Measurements from ENCODE around the gene DNAJC3. TPM values are rescaled to one million over a fixed set of nuclear protein-coding genes. Genes with fewer than 3 reads are reported as not detected.

DNAJC3 gene
- total RNA-seq, 1 experiment from 2014 or later, result 21.2 TPM

DNA sequence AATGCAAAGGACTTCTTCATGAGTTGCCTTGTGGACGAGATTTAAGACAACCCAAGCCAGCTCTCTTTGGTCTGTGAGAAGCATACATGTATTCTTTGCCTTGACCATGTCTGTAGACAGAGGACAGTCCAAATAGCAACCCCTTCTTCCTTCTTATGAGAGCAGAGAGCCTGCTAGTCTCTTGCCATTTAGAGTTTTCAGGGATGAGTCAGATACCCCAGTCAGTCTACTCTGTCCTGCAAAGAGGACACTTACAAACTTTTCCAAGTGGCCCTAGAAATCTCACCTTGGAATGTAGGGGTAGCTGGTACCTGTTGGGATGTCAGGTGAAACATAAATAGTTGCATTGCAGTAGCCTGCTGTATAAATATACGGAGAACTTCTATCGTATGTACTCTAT is 36.7 kb downstream of the DNAJC3 start:
- Histone ChIP-seq H2BK20ac (ENCODE audit: low read depth, low read length, poor library complexity, severe bottlenecking) (no peak overlapping the region), H4K5ac (ENCODE audit: insufficient read length, low read depth, low read length) (no peak overlapping the region), H2BK12ac (ENCODE audit: insufficient read length, low read depth, low read length) (no peak overlapping the region), H4K91ac (ENCODE audit: insufficient read length, low read depth, low read length) (no peak overlapping the region), H3K56ac (ENCODE audit: insufficient read length, low read depth, low read length) (no peak overlapping the region), H3K23ac (ENCODE audit: insufficient read length, low read depth, low read length) (no peak overlapping the region), H3K23me2 (ENCODE audit: insufficient read length, low read depth, low read length, poor library complexity, severe bottlenecking) (no peaks in the 10 kb centered on the region), H3K9ac (ENCODE audit: extremely low read depth, insufficient read length, low read length) (no peak overlapping the region), H3K4me2 (ENCODE audit: insufficient read depth, insufficient read length, low read length) (no peak overlapping the region), H3K79me1 (ENCODE audit: insufficient read depth, low read depth, low read length, poor library complexity, severe bottlenecking) (no peaks in the 10 kb centered on the region), H4K20me1 (ENCODE audit: control insufficient read depth, insufficient read depth, insufficient read length) (no peaks in the 10 kb centered on the region), H2AK5ac (ENCODE audit: insufficient read length, low read length) (no peak overlapping the region), H4K8ac (replicated peaks; ENCODE audit: insufficient read length, low read depth, low read length) (no peak overlapping the region), H2AFZ (ENCODE audit: low read length) (no peak overlapping the region), H2BK15ac (ENCODE audit: low read depth, low read length) (no peak overlapping the region), H2BK5ac (ENCODE audit: insufficient read length, low read length) (no peak overlapping the region), H3K9me3 (ENCODE audit: control insufficient read depth, low read depth, low read length) (no peaks in the 10 kb centered on the region), H3K27ac (ENCODE audit: insufficient read length, low read depth, low read length) (no peak overlapping the region), H3K27me3 (ENCODE audit: insufficient read depth, low read length) (no peaks in the 10 kb centered on the region), H3K4ac (ENCODE audit: low read depth, low read length) (no peak overlapping the region), H3T11ph (ENCODE audit: low read length) (no peak overlapping the region), H2BK120ac (ENCODE audit: low read depth, low read length, poor library complexity, severe bottlenecking) (no peak overlapping the region), H3K18ac (ENCODE audit: insufficient read length, low read depth, low read length) (no peak overlapping the region), H3K79me2 (ENCODE audit: insufficient read depth, low read length) (no peaks in the 10 kb centered on the region), H3K14ac (ENCODE audit: insufficient read depth, low read length) (no peak overlapping the region), H3K4me1 (ENCODE audit: insufficient read depth, low read length) (no peaks in the 10 kb centered on the region)
- no peak for DNase-seq
- no peak overlapping the region for H3K27ac Mint-ChIP-seq
- H3K36me3 Mint-ChIP-seq (ENCODE audit: insufficient read depth in 1 of 3, low read depth in 3 of 3), result peaks cover 17 to 27% (median 23%) of the 10 kb centered on the region in 3 experiments
- no CpG with 5 or more reads among the region's 3 CpGs for WGBS (ENCODE audit: extremely low coverage, insufficient read length, low lambda C conversion rate)
- peaks cover 5% of the 10 kb centered on the region in 2 experiments; a peak in 3 of 4 replicates for H3K4me1 Mint-ChIP-seq
- no peak overlapping the region for H3K4me3 Mint-ChIP-seq
- TF ChIP-seq, protein P1, sequence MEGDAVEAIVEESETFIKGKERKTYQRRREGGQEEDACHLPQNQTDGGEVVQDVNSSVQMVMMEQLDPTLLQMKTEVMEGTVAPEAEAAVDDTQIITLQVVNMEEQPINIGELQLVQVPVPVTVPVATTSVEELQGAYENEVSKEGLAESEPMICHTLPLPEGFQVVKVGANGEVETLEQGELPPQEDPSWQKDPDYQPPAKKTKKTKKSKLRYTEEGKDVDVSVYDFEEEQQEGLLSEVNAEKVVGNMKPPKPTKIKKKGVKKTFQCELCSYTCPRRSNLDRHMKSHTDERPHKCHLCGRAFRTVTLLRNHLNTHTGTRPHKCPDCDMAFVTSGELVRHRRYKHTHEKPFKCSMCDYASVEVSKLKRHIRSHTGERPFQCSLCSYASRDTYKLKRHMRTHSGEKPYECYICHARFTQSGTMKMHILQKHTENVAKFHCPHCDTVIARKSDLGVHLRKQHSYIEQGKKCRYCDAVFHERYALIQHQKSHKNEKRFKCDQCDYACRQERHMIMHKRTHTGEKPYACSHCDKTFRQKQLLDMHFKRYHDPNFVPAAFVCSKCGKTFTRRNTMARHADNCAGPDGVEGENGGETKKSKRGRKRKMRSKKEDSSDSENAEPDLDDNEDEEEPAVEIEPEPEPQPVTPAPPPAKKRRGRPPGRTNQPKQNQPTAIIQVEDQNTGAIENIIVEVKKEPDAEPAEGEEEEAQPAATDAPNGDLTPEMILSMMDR (conservative IDR thresholded peaks at IDR 0.05), result no peak
- no peaks in the 10 kb centered on the region; a peak in 2 of 5 replicates for H3K9me3 Mint-ChIP-seq
- no peaks in the 10 kb centered on the region for H3K27me3 Mint-ChIP-seq (ENCODE audit: low read depth)

All from H9 (cell line).